ENCODE data around the gene SBSN.

- TF ChIP-seq CTCF (IDR thresholded peaks at IDR 0.05) (no peak), POLR2A (IDR thresholded peaks at IDR 0.05) (no peak), EP300 (IDR thresholded peaks at IDR 0.05) (no peak)
Measured at GRCh38 chr19:35553385-35554000, 25.4 kb upstream of the SBSN start.

Measured in ovary (tissue), 3 donors.